Activated CD4-positive, alpha-beta T cell treated with anti-CD3 and anti-CD28 coated beads, Interleukin-2, amount 10 ng/mL, durations not matched to agents 24 days and 14 days (primary cell): ENCODE data around the gene ZBTB4. TPM values are rescaled to one million over a fixed set of nuclear protein-coding genes. Genes with fewer than 3 reads are reported as not detected.

Experiments used
- DNase-seq: peaks from one replicate; pipeline ENCODE4 v3.0.0; 2022
- H3K27ac Mint-ChIP-seq: one replicate; pipeline ENCODE4 v1.8.0; 2022; ENCODE audit warnings: mild to moderate bottlenecking, mixed read lengths
- H3K27me3 Mint-ChIP-seq: one replicate; pipeline ENCODE4 v1.8.0; 2022; ENCODE audit warnings: mixed read lengths
- H3K36me3 Mint-ChIP-seq: one replicate; pipeline ENCODE4 v1.8.0; 2022; ENCODE audit warnings: low read depth, mild to moderate bottlenecking, mixed read lengths
- H3K4me1 Mint-ChIP-seq: one replicate; pipeline ENCODE4 v1.8.0; 2021; ENCODE audit warnings: mixed read lengths
- H3K4me3 Mint-ChIP-seq: one replicate; pipeline ENCODE4 v1.8.0; 2022; ENCODE audit warnings: mild to moderate bottlenecking, moderate library complexity, mixed read lengths
- H3K9me3 Mint-ChIP-seq: one replicate; pipeline ENCODE4 v1.8.0; 2021; ENCODE audit warnings: mixed read lengths
- intact Hi-C: fragments of 100-400 bp; cut with micrococcal nuclease; formaldehyde crosslinking; loops from one replicate; pipeline ENCODE4 v1.15.1; 2023
- total RNA-seq: library from RNA; stranded (reverse); gene quantifications from 2 replicates; pipeline ENCODE4 v1.2.3, GENCODE V29; 2022

ZBTB4 gene
- total RNA-seq, 1 donor from 2014 or later = 16.0 TPM

DNA sequence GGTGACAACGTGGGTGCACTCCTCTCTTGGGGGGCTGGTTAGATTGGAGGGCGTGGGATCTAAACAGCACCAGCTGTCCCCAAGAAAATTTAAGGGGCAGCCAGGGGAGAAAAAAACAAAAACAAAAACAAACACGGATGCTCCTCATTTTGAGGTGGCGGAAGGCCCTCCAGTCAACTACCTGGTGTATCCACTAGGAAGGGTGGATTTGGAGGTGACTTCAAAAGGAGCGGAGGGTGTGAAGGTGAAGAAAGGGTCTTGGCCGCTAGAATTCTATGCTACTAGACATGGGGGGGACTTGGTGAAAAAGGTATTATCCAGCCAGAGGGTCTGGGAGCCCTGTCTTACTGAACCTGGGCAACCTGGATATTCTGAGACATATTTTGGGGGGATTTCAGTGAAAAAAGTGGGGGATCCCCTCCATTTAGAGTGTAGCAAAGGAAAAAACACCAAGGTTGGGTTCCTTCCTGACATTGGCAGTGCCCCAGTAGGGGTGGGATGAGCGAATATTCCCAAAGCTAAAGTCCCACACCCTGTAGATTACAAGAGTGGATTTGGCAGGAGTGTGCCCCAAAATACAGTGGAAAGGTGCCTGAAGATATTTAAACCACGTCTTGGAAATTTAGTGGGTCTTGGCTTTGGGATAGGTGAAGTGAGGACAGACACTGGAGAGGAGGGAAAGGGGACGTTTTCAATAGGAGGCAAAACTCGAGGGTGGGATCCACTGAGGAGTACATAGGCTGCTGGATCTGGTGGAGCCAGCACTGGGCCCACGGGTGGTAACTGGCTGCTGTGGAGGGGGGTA is 40.6 kb downstream of the ZBTB4 start:
- Mint-ChIP-seq H3K9me3 (no peaks in the 10 kb centered on the region), H3K4me1 (peaks cover 43% of the 10 kb centered on the region), H3K27me3 (peaks cover 14% of the 10 kb centered on the region), H3K27ac (peak overlapping the region; percentile 74), H3K36me3 (peaks cover 31% of the 10 kb centered on the region), H3K4me3 (peak overlapping the region; percentile 90)
- intact Hi-C loops = loop anchor here (5.0 kb wide), 2 partner anchors 222 to 403 kb away; partner anchors contain the start of genes ACADVL and DLG4
- DNase-seq = no peak

DNA sequence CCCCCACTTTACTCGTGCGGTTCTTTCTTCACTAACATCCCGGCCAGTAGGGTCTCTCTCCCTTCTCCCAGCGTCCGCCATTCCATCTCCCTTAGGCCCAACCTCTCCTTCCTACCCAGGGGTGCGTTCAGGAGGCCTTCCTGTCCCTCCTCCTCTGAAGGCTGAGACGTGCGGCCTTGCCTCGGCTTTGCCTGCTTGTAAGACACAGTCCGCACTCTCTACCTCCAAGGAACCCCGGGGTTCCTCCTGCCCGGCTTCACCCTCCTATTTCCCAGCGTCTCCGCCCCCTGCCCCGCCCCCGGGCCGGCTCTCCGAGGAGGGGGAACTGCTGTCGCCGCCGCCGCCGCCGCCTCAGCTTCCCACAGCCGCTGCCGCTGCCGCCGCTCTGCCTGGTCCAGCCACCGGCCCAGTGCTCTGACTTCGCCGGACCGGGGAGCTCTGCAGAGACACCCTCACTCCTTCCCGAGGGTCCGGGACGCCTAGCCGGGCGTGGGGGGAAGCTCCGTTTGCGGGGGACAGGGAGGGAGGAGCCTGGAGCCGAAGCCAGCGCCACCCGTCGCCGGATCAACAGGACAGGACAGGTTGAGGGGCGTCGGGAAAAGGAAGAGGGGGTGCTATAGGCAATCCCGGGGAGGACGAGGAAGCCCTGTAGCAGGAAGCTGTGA is 41.3 kb downstream of the ZBTB4 start:
- Mint-ChIP-seq H3K9me3 (no peaks in the 10 kb centered on the region), H3K27ac (peak overlapping the region; percentile 74), H3K4me1 (peaks cover 43% of the 10 kb centered on the region), H3K36me3 (peaks cover 26% of the 10 kb centered on the region), H3K27me3 (peaks cover 12% of the 10 kb centered on the region), H3K4me3 (peak overlapping the region; percentile 90)
- intact Hi-C loops = loop anchor here (2.0 to 5.0 kb wide), 3 partner anchors 221 to 404 kb away; partner anchors contain the start of genes ACADVL, DLG4 and SLC16A11
- peak; percentile 93 for DNase-seq

DNA sequence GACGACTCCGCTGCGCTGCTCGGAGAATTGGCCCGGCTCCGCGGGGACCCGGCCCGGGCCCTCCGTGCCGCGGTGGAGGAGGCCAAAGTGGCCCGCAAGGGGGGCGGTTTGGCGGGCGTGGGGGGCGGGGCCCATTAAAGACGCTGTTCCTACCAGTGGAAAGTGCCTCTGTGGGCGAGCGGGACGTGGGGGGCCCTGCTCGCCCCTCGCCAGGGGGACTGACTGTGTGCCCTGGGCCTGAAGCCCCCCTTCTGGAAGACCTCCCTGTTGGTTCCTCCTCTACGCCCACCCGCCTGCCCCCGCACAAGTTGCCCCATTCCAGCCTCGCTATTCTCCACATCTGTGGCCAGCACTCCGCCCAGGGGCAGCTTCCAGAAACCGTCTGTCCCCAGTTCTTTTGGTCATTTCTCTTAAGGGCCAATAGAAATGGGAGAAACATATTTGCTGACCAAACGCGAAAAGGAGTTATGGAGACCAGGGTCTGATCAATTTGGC is 42.0 kb downstream of the ZBTB4 start:
- Mint-ChIP-seq H3K4me1 (peaks cover 43% of the 10 kb centered on the region), H3K9me3 (no peaks in the 10 kb centered on the region), H3K27me3 (peaks cover 12% of the 10 kb centered on the region), H3K27ac (peak overlapping the region; percentile 74), H3K4me3 (peak overlapping the region; percentile 93), H3K36me3 (peaks cover 22% of the 10 kb centered on the region)
- intact Hi-C loops = loop anchor here (2.0 to 5.0 kb wide), 3 partner anchors 220 to 405 kb away; partner anchors contain the start of genes ACADVL, DLG4 and SLC16A11
- no peak for DNase-seq

DNA sequence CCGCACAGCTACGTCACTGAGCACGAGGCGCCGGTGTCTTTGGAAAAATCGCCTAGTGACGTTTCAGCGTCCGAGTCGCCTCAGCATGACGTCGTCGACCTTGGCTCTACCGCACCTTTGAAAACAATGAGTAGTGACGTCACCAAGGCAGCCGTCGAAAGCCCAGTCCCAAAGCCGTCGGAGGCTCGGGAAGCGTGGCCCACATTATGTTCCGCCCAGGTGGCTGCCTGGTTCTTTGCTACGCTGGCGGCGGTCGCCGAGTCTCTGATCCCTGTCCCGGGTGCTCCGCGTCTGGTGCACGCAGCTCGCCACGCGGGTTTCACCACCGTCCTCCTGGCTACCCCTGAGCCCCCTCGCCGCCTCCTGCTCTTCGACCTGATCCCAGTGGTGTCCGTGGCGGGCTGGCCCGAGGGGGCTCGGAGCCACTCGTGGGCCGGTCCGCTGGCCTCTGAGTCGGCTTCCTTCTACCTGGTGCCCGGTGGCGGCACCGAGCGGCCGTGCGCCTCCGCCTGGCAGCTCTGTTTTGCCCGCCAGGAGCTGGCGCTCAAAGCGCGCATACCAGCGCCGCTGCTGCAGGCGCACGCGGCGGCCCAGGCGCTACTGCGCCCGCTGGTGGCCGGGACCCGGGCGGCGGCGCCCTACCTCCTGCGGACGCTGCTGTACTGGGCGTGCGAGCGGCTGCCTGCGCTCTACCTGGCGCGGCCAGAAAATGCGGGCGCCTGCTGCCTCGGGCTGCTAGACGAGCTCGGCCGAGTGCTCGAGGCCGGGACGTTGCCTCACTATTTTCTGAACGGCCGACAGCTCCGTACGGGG is 42.7 kb downstream of the ZBTB4 start:
- intact Hi-C loops = loop anchor here (1.0 to 5.0 kb wide), 5 partner anchors 125 to 406 kb away; partner anchors contain the start of genes ACADVL, DLG4, SENP3 and SLC16A11
- Mint-ChIP-seq H3K9me3 (no peaks in the 10 kb centered on the region), H3K36me3 (peaks cover 18% of the 10 kb centered on the region), H3K27me3 (peaks cover 9% of the 10 kb centered on the region), H3K4me1 (peaks cover 41% of the 10 kb centered on the region), H3K4me3 (peak overlapping the region; percentile 93), H3K27ac (peak overlapping the region; percentile 98)
- peak; percentile 95 for DNase-seq

DNA sequence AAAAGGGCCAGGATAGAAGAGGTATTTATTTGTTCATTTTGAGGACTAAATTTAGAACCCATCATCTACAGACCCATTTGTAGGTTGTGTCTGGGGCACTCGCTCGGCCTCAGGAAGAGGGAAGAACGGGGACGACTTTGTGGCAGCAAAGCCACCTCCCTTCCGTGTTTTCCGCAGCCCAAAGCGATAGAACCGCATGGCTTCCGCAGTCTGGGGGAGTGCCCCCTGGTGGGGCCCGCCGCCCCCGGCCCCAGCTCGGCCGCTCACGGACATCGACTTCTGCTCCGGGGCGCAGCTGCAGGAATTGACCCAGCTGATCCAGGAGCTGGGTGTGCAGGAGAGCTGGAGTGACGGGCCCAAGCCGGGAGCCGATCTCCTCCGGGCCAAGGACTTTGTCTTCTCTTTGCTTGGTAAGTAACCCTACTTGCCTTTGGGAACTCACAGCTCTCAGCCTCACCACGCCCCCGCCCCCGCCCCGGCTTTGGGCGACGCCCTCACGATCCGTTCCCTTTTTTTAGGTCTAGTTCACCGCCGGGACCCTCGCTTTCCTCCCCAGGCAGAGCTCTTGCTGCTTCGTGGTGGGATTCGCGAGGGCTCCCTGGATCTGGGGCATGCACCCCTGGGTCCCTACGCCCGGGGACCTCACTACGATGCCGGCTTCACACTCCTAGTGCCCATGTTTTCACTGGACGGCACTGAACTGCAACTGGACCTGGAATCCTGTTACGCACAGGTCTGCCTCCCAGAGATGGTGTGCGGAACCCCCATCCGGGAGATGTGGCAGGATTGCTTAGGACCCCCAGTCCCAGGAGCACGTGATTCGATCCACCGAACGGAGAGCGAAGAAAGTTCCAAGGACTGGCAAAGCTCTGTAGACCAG is 43.5 kb downstream of the ZBTB4 start:
- H3K27ac Mint-ChIP-seq = peak overlapping the region; percentile 98
- H3K27me3 Mint-ChIP-seq = peaks cover 9% of the 10 kb centered on the region
- H3K9me3 Mint-ChIP-seq = no peaks in the 10 kb centered on the region
- H3K36me3 Mint-ChIP-seq = peaks cover 15% of the 10 kb centered on the region
- DNase-seq = peak; percentile 92
- H3K4me1 Mint-ChIP-seq = peaks cover 38% of the 10 kb centered on the region
- peak overlapping the region; percentile 93 for H3K4me3 Mint-ChIP-seq
- intact Hi-C loops = loop anchor here (1.0 to 5.0 kb wide), 11 partner anchors 19 to 406 kb away; partner anchors contain the start of genes ACADVL, DLG4, PLSCR3 and SENP3

DNA sequence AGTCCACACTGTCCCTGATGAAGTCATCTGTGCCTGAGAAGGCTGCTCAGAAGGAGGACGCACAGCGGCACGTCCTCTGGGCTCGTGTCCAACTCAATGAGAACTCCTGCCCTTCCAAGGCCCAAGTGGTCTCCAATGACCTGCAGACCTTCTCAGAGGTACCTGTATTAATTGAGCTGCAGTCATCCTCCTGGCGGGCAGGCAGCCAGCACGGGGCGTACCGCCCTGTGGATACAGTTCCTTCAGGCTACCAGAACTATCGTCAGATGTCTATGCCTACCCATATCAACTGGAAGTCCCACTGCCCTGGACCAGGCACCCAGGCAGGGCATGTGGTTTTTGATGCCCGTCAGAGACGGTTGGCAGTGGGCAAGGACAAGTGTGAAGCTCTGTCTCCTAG is 47.1 kb downstream of the ZBTB4 start:
- Mint-ChIP-seq H3K9me3 (no peaks in the 10 kb centered on the region), H3K4me3 (no peak overlapping the region), H3K27me3 (no peaks in the 10 kb centered on the region), H3K36me3 (peaks cover 2% of the 10 kb centered on the region), H3K4me1 (peaks cover 15% of the 10 kb centered on the region), H3K27ac (no peak overlapping the region)
- DNase-seq = no peak
- intact Hi-C loops = no loop called here

DNA sequence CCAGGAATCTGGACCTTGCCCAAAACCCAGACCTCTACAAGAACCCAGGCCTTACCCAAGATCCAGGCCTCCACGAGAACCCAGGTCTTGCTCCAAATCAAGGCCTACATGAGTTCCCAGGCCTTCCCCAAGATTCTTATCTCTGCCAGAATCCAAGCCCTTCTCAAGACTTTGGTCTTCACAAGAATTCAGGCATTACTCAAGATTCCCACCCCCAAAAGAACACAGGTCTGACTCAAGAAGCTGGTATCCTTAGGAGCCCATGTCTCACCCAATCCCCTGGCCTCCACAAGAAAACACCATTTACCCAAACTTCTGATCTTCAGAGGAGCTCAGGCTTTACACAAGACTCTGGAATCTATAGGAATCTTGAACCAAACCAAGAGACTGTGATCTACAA is 48.2 kb downstream of the ZBTB4 start:
- Mint-ChIP-seq H3K27me3 (no peaks in the 10 kb centered on the region), H3K27ac (no peak overlapping the region), H3K36me3 (no peaks in the 10 kb centered on the region), H3K4me1 (peaks cover 10% of the 10 kb centered on the region), H3K9me3 (no peaks in the 10 kb centered on the region), H3K4me3 (no peak overlapping the region)
- no peak for DNase-seq
- intact Hi-C loops = no loop called here

DNA sequence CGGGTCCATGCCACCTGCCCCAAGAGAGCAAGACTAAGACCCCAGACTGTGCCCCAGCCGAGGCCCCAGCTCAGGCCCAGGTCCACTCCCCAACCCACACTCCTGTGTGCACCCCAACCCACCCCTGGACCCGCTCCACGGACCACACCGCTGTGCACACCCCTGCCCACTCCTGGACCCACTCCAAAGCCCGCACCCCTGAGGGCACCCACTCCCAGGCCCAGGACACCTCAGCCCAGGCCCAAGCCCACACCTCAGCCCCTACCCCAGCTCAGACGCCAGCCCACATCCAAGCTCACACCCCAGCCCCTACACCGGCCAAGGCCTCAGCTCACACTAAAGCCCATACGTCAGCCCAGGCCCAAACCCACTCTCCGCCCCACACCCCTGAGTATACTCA is 49.7 kb downstream of the ZBTB4 start:
- Mint-ChIP-seq H3K9me3 (no peaks in the 10 kb centered on the region), H3K36me3 (no peaks in the 10 kb centered on the region), H3K4me3 (no peak overlapping the region), H3K27ac (no peak overlapping the region), H3K4me1 (no peaks in the 10 kb centered on the region), H3K27me3 (no peaks in the 10 kb centered on the region)
- intact Hi-C loops = no loop called here
- no peak for DNase-seq

DNA sequence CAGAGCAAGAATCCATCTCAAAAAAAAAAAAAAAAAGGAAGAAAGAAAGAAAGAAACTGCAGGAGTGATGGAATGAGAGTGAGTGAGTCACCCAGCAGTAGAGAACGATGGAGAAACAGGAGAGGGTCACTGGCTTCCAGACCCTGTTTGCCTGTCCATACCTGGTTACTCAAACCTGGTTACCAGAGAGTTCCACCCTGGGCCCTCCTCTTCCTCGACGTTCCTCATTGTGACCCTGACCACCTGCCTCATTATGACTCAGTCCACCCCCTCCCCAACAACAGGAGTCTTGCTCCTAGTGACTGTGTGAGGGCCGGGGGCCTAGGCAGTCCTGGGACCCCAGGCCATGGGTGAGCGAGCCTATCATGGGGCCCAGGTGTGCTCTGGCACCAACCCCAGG is 50.9 kb downstream of the ZBTB4 start, which contains the start of gene SPEM3:
SPEM3 (plus strand) TSS at position 301 of the 400 bp plus-strand sequence; CDS start at position 347, 46 bp downstream.
- intact Hi-C loops = no loop called here
- Mint-ChIP-seq H3K27me3 (no peaks in the 10 kb centered on the region), H3K9me3 (no peaks in the 10 kb centered on the region), H3K36me3 (no peaks in the 10 kb centered on the region), H3K4me1 (no peaks in the 10 kb centered on the region), H3K27ac (no peak within 1 kb of the TSS), H3K4me3 (no peak within 1 kb of the TSS)
- no peak for DNase-seq

DNA sequence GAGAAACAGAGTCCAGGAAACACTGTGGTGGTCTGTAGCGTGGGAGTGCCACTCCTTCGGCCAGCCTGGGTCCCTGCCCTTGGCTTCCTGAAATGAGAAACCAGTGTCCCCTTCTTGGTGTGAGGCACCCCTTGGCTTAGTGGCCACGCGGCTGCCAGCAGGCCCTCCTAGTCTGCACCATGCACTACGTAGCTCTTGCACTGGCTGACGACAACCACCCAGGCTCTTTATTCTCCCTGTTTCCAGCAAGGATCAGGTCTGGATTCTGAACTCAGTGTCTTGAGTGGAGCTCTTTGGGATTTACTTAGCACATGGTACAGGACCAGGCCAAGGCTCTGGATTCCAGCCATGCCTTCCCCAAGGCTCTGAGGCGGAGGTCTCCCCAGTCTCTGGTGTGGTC is 51.9 kb downstream of the ZBTB4 start:
- no peaks in the 10 kb centered on the region for H3K9me3 Mint-ChIP-seq
- H3K4me3 Mint-ChIP-seq = no peak overlapping the region
- no peaks in the 10 kb centered on the region for H3K27me3 Mint-ChIP-seq
- H3K36me3 Mint-ChIP-seq = no peaks in the 10 kb centered on the region
- H3K27ac Mint-ChIP-seq = no peak overlapping the region
- intact Hi-C loops = no loop called here
- no peaks in the 10 kb centered on the region for H3K4me1 Mint-ChIP-seq
- DNase-seq = no peak

DNA sequence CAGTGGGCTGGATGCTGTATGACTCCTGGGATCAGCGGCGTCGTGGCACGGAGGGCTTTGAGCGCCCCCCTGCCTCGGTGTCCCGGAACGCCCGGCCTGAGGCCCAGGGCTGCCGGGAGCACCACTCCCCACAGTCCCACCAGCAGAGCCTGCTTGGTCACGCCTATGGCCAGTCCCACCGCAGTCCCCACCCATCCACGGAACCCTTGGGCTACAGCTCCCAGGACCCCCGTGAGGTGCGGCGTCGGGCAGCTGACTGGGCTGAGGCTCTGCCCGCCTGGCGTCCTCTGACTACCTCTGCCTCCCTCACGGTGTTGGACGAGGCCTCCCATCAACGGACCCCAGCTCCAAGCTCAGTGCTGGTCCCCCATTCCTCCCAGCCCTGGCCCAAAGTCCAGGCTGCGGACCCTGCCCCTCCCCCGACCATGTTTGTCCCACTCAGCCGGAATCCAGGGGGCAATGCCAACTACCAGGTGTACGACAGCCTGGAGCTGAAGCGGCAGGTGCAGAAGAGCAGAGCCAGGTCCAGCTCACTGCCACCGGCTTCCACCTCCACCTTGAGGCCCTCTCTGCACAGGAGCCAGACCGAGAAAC is 52.4 kb downstream of the ZBTB4 start:
- H3K4me1 Mint-ChIP-seq = no peaks in the 10 kb centered on the region
- H3K36me3 Mint-ChIP-seq = no peaks in the 10 kb centered on the region
- no peak overlapping the region for H3K27ac Mint-ChIP-seq
- intact Hi-C loops = no loop called here
- DNase-seq = no peak
- H3K9me3 Mint-ChIP-seq = no peaks in the 10 kb centered on the region
- H3K4me3 Mint-ChIP-seq = no peak overlapping the region
- no peaks in the 10 kb centered on the region for H3K27me3 Mint-ChIP-seq

DNA sequence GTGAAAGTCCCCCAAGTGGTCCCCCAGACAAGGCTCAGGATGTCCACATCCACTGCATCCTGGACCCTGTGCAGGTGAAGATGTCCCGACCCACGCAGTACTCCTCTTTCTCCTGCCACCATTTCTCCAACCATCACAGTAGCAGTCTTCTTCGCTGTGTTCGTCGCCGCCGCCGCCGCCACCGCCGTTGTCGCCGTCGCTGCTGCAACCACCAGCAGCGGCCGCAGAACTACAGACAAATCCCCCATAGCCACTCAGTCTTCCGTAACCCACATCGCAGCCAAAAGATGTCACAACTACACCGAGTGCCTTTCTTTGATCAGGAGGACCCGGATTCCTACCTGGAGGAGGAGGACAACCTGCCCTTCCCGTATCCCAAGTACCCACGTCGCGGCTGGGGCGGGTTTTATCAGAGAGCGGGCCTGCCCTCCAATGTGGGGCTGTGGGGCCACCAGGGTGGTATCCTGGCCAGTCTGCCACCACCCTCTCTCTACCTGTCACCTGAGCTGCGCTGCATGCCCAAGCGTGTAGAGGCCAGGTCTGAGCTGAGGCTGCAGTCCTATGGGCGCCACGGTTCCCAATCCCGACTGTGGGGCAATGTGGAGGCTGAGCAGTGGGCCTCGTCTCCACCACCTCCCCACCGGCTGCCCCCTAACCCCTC is 53.1 kb downstream of the ZBTB4 start:
- no peak for DNase-seq
- intact Hi-C loops = no loop called here
- H3K4me1 Mint-ChIP-seq = no peaks in the 10 kb centered on the region
- H3K9me3 Mint-ChIP-seq = no peaks in the 10 kb centered on the region
- no peaks in the 10 kb centered on the region for H3K27me3 Mint-ChIP-seq
- no peaks in the 10 kb centered on the region for H3K36me3 Mint-ChIP-seq
- H3K4me3 Mint-ChIP-seq = no peak overlapping the region
- H3K27ac Mint-ChIP-seq = no peak overlapping the region
